ENCODE measurements around the gene PPP4R1.

GRCh38 chr18:9617006-9617542 is 2.7 kb upstream of the PPP4R1 start:
- TF ChIP-seq ZNF384 (IDR thresholded peaks at IDR 0.05) (no peak), BHLHE40 (IDR thresholded peaks at IDR 0.05; ENCODE audit: borderline replicate concordance) (no peak), FOXM1 (IDR thresholded peaks at IDR 0.05; ENCODE audit: borderline replicate concordance) (no peak), FOXA1 (IDR thresholded peaks at IDR 0.05) (no peak), L3MBTL2 (conservative IDR thresholded peaks at IDR 0.05) (no peak), SP1 (IDR thresholded peaks at IDR 0.05) (no peak), FOXK2 (IDR thresholded peaks at IDR 0.05) (no peak)

All from HEK293T (cell line).